Activated CD4-positive, CD25-positive, alpha-beta regulatory T cell (primary cell): Measurements from ENCODE around the gene CFAP57.

Experiments used
- DNase-seq, 4 experiments: peaks; one replicate each; lab custom pipeline; 2025; lab: John Stamatoyannopoulos, UW

Gene CFAP57

GRCh38 chr1:43277116-43277876 lies 105.2 kb downstream of the CFAP57 start:
- no peak for DNase-seq

- no peak for DNase-seq
These were observed 107.0 kb downstream of the CFAP57 start for GRCh38 chr1:43279161-43279560.

- DNase-seq = no peak
These were observed 107.5 kb downstream of the CFAP57 start for GRCh38 chr1:43279666-43280065.

DNA sequence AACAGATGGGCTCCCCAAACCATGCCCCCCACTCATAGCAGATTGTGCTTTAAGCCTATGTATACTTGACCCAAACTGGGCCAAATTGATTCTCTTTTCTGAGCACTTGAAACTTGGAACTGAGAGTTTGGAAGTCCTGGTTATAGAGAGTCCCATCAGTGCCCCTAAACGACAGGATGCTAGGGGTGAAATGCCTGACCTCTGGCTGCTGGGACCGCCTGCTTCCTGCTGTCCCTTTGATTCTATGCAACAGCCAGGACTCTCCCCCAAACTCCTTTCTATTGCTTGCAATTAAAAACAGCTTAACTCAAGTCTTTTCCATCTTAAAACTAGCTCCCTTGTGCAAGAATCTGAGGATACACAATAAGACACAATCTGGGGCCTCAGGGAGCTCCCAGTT lies 108.6 kb downstream of the CFAP57 start:
- no peak for DNase-seq

DNA sequence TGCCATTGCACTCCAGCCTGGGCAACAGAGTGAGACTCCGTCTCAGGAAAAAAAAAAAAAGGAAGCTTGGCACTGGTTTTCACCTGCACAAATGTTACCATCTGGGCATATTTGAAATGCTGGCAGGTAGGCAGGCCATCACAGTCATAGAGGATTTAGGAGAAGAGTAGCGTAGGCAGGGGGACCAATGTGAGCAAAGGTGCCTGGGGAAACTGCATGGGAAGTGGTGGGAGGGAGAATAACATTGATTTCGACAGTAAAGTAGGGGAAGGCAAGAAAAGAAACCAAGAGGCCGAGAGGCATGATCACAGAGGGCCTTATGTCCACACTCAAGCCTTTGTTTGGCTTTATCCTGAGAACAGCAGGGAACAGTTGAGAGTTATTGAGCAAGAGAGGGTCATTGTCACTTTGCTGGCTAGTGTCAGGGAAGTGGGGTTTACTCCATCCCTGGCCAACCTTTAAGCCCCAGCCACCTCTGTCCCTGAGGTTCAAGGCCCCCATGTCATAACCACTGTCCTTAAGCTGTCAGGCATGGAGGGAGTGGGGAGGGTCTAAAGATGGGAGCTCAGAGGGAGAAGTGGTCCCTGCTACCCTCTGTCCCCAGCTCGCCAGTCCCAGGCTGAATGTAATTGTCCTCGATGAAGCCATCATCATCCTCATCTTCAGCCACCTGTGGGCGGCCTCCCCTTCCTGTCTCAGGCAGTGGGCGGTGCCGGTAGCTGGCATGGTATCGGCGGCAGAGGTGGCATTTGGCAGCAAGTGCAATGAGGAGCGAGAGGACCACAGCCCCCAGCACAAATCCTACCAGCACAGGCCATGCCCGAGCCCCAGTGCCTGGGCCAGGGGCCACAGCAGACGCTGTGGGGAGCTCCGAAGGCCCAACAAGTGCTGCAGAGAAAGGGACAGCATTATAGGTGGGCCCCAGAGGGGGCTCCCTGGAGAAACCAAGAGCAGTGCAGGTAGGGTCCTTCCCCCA lies 110.4 kb downstream of the CFAP57 start:
- no peak for DNase-seq

DNA sequence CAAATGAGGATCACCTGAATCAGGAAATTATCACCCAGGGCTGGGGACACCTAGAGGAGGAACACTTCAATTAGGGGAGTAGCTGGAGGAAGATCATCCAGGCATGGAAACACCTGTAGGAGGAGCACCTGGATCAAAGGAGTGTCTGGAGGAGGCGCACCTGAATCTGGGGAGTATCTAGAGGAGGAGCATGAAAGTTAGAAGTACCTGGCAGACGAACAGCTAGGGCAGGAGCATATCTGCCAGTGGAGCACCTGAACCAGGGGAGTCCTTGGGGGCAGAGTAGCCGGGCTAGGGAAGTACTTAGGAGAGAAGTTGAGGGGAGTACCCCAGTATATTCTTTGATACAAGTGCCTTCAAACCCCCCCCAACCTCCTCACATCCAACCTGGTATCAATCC lies 111.9 kb downstream of the CFAP57 start:
- DNase-seq = no peak

GRCh38 chr1:43284546-43285110 lies 112.5 kb downstream of the CFAP57 start:
- DNase-seq = no peak

- no peak for DNase-seq
These were observed 113.3 kb downstream of the CFAP57 start, which contains the start of gene C1orf210 for GRCh38 chr1:43285269-43285990. Gene C1orf210 (minus strand): TSS chr1:43285581. CDS start chr1:43283270, 2,311 bp downstream.

DNA sequence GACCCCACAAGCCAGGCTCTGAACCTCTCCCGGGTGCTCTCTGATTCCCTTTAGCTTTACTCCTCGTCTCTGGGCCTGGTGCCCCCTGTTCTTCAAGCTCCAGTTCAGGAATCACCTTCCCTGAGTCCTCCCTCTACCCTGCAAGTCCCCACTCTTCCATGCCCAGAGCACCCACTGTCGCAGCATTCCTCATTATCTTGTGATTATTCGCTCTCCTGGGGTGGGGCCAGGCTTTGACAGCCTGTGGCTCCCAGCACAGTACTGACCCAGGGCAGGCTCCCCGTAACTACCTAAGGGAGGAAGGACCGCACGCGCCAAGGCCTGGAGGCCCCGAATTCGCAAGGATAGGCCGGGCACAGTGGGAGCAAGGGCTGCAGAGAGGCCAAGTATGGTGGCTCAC lies 114.0 kb downstream of the CFAP57 start:
- no peak for DNase-seq

GRCh38 chr1:43286533-43286932 lies 114.4 kb downstream of the CFAP57 start:
- no peak for DNase-seq

DNA sequence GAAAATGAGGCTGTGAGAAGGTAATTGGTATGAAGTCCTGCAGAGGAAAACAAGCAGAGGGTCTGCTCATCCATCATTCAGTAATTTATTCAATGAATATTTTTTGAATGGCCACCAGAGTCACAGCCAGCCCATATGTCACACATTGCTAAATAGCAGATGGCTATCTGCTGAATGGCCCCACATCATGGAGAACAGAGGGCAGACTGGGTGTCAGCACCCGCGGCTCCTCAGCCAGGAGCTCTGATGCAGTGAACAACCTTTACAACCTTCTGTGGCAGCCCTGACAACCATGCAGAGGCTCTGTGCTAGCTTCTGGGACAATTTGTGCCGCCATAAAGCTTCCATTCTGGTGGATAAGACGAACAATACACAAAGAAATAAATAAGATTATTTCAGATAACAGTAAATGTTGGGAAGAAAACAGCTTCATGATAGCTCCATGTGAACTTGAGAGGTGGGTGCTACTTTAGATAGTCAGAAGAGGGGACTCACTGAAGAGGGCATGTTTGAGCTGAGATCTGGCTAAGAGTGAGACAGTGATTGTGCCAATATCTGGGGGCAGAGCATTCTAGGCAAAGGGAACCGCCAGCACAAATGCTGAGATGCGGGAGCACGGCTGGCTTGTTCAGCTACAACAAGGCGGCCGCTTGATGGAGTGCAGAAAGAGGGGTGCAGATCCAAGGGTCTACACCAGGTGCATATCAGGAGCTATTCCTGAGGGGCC lies 116.1 kb downstream of the CFAP57 start:
- DNase-seq = no peak

DNA sequence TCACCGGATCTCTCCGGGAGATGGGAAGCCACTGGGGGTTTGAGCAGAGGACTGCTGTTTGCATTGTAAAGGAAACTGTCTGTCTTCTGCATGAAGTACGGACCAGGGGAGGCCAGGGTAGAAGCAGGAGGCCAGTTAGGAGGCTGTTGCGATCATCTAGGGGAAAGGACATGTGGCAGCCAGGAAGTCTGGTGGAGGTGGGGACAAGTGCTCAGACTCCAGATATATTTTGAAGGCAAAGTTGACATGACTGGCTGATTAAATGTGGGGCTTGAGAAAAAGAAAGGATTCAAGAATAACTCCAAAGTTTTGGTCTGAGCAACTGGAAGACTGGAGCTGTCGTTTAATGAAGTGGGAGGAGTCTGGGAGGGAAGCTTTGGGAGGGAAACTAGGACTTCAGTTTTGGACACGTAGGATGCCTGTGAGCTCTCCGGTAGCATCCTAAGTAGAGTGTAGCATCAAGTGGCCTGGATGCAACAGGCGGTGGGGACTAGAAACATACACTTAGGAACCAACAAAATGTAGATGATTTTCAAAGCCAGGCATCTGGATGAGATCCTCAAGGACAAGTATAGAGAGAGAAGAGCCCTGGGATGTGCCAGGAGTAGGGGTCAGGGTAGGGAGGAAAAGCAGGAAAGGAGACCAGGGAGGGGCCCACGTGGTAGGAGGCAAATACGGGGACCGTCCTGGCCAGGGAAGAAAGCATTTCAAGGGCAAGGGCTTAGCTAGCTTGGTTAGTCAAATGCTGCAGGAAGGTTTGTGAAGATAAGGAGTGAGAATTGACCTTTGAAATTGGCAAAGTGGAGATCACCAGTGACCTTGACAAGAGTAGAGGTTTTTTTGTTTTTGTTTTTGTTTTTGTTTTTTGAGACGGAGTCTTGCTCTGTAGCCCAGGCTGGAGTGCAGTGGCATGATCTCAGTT lies 116.9 kb downstream of the CFAP57 start:
- no peak for DNase-seq

DNA sequence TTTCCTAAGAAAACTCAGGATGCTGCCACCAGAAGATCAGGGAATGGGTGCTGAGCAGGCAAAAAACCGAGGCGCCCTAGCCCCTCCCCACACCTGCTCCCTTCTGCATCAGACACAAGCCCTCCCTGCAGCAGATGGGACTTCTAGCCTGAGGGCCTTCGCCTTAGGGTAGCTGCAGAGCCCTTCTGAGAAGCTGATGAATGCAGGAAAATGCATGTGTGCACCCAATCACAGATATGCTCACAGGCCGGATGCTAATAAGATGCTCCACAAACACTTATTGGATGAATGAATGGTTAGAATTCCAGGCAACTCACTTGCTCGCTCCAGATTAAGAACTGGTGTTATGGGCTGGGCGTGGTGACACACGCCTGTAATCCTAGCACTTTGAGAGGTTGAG lies 120.1 kb downstream of the CFAP57 start:
- no peak for DNase-seq

DNA sequence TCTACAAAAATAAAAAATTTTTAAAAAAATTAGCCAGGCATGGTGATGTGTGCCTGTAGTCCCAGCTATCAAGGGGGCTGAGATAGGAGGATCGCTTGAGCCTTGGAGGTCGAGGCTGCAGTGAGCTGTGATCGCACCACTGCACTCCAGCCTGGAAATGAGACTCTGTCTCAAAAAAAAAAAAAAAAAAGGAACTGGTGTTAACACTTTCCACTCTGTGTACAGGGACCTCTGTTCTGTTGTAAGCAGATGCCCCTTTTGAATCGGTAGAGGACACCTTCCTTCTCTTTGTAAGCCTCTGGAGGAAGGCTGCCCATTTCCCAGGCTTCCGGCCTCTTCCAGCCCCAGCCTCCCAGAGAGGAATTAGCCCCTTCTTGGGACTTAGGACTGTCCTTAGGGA lies 120.5 kb downstream of the CFAP57 start:
- no peak for DNase-seq

GRCh38 chr1:43293176-43293575 lies 121.0 kb downstream of the CFAP57 start:
- DNase-seq = no peak

DNA sequence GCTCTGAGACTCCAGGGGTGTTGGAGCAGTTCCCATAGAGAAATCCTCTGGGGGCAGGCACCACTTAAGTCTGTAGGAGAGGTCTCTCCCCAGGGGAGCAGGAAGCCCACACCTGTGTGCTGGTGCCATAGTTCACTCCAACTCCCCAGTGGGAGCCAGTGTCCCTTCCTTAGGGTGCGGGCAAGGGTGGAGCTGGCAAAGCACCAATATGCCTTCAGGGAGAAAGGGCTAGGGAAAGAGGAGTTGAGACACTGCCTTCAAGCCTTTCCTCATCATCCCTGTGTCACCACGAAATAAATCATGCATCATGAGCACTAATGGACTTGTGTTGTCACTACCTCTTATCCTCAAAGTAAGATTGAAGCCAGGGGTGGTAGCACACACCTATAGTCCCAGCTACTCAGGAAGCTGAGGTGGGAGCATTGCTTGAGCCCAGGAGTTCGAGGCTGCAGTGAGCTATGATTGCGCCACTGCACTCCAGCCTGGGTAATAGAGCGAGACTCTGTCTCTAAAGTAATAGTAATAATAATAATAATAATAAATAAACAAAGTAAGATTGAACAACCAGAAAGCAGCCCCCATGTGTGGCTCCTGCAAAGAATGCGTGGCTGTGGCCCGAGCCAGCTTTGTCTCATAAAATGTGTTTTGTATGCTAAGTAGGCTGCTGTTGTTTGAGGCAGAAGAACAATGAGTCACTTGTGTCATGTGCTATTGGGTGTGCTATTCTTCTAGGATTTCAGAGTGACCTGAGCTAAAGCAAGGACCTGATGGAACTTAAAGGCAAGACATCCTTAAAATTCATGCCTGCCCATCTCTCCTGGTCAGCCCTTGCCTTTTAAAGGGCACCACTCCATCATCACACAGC lies 122.0 kb downstream of the CFAP57 start:
- DNase-seq = no peak

DNA sequence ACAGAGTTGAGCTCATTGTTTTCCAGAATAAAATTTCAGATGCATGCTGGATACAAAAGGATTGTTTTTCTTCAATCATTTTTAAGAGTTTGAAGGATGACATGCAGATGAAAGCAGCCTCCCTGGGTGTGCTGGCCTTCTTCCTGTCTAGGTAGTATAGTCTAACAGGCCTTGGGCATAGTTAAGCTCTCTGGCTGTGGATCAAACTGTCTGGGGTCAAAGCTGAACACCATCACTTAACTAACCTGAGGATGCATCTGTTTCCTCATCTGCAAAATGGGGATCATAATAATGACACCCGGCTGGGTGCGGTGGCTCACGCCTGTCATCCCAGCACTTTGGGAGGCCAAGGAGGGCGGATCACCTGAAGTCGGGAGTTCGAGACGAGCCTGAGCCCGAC lies 122.6 kb downstream of the CFAP57 start:
- DNase-seq = no peak

DNA sequence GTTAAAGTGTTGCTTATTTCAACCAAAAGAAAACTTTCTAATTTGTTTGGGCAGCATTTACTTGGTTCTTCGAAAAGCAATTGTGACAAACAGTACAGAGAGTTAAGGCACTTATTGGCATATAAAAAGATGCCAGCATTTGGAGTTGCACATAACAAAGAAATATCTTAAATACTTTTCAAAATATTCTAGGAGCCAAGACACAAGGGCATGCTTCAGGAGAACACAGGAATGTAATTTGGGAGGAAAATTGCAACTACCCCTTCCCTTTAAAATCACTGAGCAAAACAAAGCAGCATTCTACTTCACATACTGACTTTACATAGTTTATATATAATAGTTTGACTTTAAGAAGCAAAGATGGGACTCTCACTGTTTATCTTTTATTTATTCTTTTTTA lies 124.1 kb downstream of the CFAP57 start:
- DNase-seq = no peak

GRCh38 chr1:43298055-43298454 lies 125.9 kb downstream of the CFAP57 start:
- no peak for DNase-seq
